CD14-positive monocyte (primary cell): Measurements from ENCODE around the gene ROBO2. TPM values are rescaled to one million over a fixed set of nuclear protein-coding genes. Genes with fewer than 3 reads are reported as not detected.

ENCODE experiments used
- DNase-seq, 3 donors: peaks; one replicate each; pipeline ENCODE4 v3.0.0-alpha.2; 2011 to 2022
- H2AFZ ChIP-seq: 2 replicates; pipeline ENCODE4 v1.6.0; 2012; ENCODE audit warnings: mild to moderate bottlenecking, low read depth, low read length, inconsistent platforms; ENCODE audit not compliant: insufficient read depth, poor library complexity, severe bottlenecking
- H3K27ac ChIP-seq, 2 donors: 1 replicate in 1 of 2; 2 replicates in 1 of 2; pipeline ENCODE4 v1.5.1; 2012 to 2013; ENCODE audit warnings: low read length in 2 of 2, control low read depth in 1 of 2, inconsistent platforms in 1 of 2, low read depth in 1 of 2, mild to moderate bottlenecking in 1 of 2
- H3K27me3 ChIP-seq, 2 donors: one replicate each; pipeline versions ENCODE4 v1.6.0 to v1.6.1; 2011 to 2013; ENCODE audit warnings: low read length in 2 of 2; ENCODE audit not compliant: control insufficient read depth in 2 of 2, insufficient read depth in 2 of 2
- H3K36me3 ChIP-seq, 2 donors: replicated peaks in 1 of 2; 1 replicate in 1 of 2; 2 replicates in 1 of 2; pipeline versions ENCODE4 v1.5.1 to v1.6.1; 2012 to 2013; ENCODE audit warnings: low read length in 2 of 2, control low read depth in 1 of 2, inconsistent platforms in 1 of 2, mild to moderate bottlenecking in 1 of 2; ENCODE audit not compliant: insufficient read depth in 2 of 2, control insufficient read depth in 1 of 2
- H3K4me1 ChIP-seq, 2 donors: 1 replicate in 1 of 2; 2 replicates in 1 of 2; pipeline versions ENCODE4 v1.5.1 to v1.6.1; 2012 to 2013; ENCODE audit warnings: low read length in 2 of 2, control low read depth in 1 of 2, inconsistent platforms in 1 of 2, mild to moderate bottlenecking in 1 of 2, moderate library complexity in 1 of 2; ENCODE audit not compliant: insufficient read depth in 2 of 2, control insufficient read depth in 1 of 2
- H3K4me2 ChIP-seq: replicated peaks from 2 replicates; pipeline ENCODE3; 2012; ENCODE audit warnings: low read length, moderate library complexity, mild to moderate bottlenecking; ENCODE audit not compliant: poor library complexity, severe bottlenecking; ENCODE audit errors: extremely low read depth
- H3K4me3 ChIP-seq, 3 experiments: fragments of 200-600 bp in 1 of 3; sonication (generic) in 1 of 3; replicated peaks in 1 of 3; 1 replicate in 2 of 3; 2 replicates in 1 of 3; pipeline ENCODE4 v1.5.1; 2011 to 2013; ENCODE audit warnings: low read length in 3 of 3, mild to moderate bottlenecking in 3 of 3, control low read depth in 2 of 3, low read depth in 2 of 3, inconsistent platforms in 1 of 3, moderate library complexity in 1 of 3
- H3K79me2 ChIP-seq: 2 replicates; pipeline ENCODE4 v1.6.0; 2012; ENCODE audit warnings: mild to moderate bottlenecking, control low read depth, inconsistent platforms, low read length, moderate library complexity; ENCODE audit not compliant: insufficient read depth
- H3K9ac ChIP-seq: 2 replicates; pipeline ENCODE4 v1.6.0; 2017; ENCODE audit warnings: low read length, mild to moderate bottlenecking; ENCODE audit not compliant: insufficient read depth, poor library complexity, severe bottlenecking
- H3K9me3 ChIP-seq, 2 donors: replicated peaks in 1 of 2; 1 replicate in 1 of 2; 2 replicates in 1 of 2; pipeline versions ENCODE4 v1.5.1 to v1.6.1; 2012 to 2013; ENCODE audit warnings: low read length in 2 of 2, control low read depth in 1 of 2; ENCODE audit not compliant: control insufficient read depth in 1 of 2, insufficient read depth in 1 of 2
- H4K20me1 ChIP-seq: 2 replicates; pipeline ENCODE4 v1.6.0; 2012; ENCODE audit warnings: mild to moderate bottlenecking, low read length, control low read depth, moderate library complexity; ENCODE audit not compliant: insufficient read depth
- H3K27ac Mint-ChIP-seq, 7 donors: one replicate each; pipeline ENCODE4 v1.8.0; 2020; ENCODE audit warnings: mild to moderate bottlenecking in 7 of 7, mixed read lengths in 7 of 7, moderate library complexity in 6 of 7, inconsistent platforms in 2 of 7
- H3K27me3 Mint-ChIP-seq, 3 donors: one replicate each; pipeline ENCODE4 v1.8.0; 2021 to 2022; ENCODE audit warnings: low read depth in 3 of 3, mild to moderate bottlenecking in 3 of 3, mixed read lengths in 3 of 3, moderate library complexity in 3 of 3, inconsistent platforms in 1 of 3
- H3K36me3 Mint-ChIP-seq, 2 donors: one replicate each; pipeline ENCODE4 v1.8.0; 2020; ENCODE audit warnings: mixed read lengths in 2 of 2, inconsistent platforms in 1 of 2, mild to moderate bottlenecking in 1 of 2
- H3K4me1 Mint-ChIP-seq: one replicate; pipeline ENCODE4 v1.8.0; 2020; ENCODE audit warnings: mild to moderate bottlenecking, mixed read lengths
- H3K4me3 Mint-ChIP-seq, 2 donors: one replicate each; pipeline ENCODE4 v1.8.0; 2020; ENCODE audit warnings: mild to moderate bottlenecking in 2 of 2, mixed read lengths in 2 of 2, moderate library complexity in 1 of 2
- H3K9me3 Mint-ChIP-seq, 7 donors: one replicate each; pipeline ENCODE4 v1.8.0; 2020 to 2022; ENCODE audit warnings: mixed read lengths in 7 of 7, mild to moderate bottlenecking in 6 of 7, moderate library complexity in 6 of 7, inconsistent platforms in 2 of 7
- WGBS: methylation state at CpG from one replicate; pipeline ENCODE4 v1.1.5; 2013; ENCODE audit warnings: missing lambda C conversion rate; ENCODE audit not compliant: insufficient coverage; 5-methylcytosine and 5-hydroxymethylcytosine counted together
- intact Hi-C, 2 donors: fragments of 100-400 bp; cut with micrococcal nuclease; formaldehyde crosslinking; loops; one replicate each; pipeline versions ENCODE4 v1.15.0 to v1.15.1; 2023
- polyA plus RNA-seq, 3 donors: library from polyadenylated mRNA; depleted of rRNA in 1 of 3; unstranded in 2 of 3; stranded (reverse) in 1 of 3; fragments of 300-500 nt in 2 of 3; fragments of >200 nt in 1 of 3; fragmentation: Illumina TruSeq in 2 of 3; gene quantifications; 1 replicate in 2 of 3; 2 replicates in 1 of 3; pipeline ENCODE4 v1.2.3, GENCODE V29; 2012 to 2021
- TF ChIP-seq, protein P1 (sequence below): fragments of 200-600 bp; IDR thresholded peaks from one replicate; pipeline ENCODE4 v1.8.0; 2022; ENCODE audit warnings: antibody characterized with exemption, mild to moderate bottlenecking

Gene ROBO2
- polyA plus RNA-seq, 3 donors = not detected

DNA sequence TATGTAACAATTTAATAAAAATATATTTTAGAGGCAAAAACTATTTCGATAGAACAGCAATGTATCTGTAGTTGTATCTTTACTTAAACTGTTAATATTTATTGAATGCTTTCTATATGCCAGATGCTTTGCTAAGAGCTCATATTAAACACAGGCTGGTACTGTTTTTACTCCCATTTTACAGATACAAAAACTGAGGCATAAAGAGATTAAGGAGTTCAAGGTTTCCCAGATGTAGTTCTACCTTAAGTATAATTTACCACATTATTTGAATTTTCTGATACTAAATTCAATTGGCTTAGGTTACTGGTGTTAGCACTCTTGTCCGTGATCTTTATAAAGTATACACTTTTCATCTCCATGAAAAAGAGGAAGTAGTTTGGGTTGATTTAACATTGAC is 149.8 kb downstream of the ROBO2 start:
- Mint-ChIP-seq H3K4me3 (no peak overlapping the region), H3K36me3 (no peaks in the 10 kb centered on the region), H3K27me3 (no peaks in the 10 kb centered on the region), H3K4me1 (peaks cover 5% of the 10 kb centered on the region), H3K27ac (no peak overlapping the region), H3K9me3 (peaks cover 0 to 2% (median 0%) of the 10 kb centered on the region in 7 donors)
- Histone ChIP-seq H2AFZ (no peak overlapping the region), H3K9ac (no peak overlapping the region), H3K4me2 (no peak overlapping the region), H3K27ac (no peak overlapping the region), H3K9me3 (no peaks in the 10 kb centered on the region), H3K79me2 (no peaks in the 10 kb centered on the region), H3K27me3 (no peaks in the 10 kb centered on the region), H4K20me1 (no peaks in the 10 kb centered on the region), H3K4me1 (no peaks in the 10 kb centered on the region), H3K4me3 (no peak overlapping the region), H3K36me3 (no peaks in the 10 kb centered on the region)
- intact Hi-C loops = no loop called here
- no CpG with 5 or more reads among the region's 2 CpGs for WGBS
- no peak for DNase-seq
- TF ChIP-seq, protein P1, sequence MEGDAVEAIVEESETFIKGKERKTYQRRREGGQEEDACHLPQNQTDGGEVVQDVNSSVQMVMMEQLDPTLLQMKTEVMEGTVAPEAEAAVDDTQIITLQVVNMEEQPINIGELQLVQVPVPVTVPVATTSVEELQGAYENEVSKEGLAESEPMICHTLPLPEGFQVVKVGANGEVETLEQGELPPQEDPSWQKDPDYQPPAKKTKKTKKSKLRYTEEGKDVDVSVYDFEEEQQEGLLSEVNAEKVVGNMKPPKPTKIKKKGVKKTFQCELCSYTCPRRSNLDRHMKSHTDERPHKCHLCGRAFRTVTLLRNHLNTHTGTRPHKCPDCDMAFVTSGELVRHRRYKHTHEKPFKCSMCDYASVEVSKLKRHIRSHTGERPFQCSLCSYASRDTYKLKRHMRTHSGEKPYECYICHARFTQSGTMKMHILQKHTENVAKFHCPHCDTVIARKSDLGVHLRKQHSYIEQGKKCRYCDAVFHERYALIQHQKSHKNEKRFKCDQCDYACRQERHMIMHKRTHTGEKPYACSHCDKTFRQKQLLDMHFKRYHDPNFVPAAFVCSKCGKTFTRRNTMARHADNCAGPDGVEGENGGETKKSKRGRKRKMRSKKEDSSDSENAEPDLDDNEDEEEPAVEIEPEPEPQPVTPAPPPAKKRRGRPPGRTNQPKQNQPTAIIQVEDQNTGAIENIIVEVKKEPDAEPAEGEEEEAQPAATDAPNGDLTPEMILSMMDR = no peak

DNA sequence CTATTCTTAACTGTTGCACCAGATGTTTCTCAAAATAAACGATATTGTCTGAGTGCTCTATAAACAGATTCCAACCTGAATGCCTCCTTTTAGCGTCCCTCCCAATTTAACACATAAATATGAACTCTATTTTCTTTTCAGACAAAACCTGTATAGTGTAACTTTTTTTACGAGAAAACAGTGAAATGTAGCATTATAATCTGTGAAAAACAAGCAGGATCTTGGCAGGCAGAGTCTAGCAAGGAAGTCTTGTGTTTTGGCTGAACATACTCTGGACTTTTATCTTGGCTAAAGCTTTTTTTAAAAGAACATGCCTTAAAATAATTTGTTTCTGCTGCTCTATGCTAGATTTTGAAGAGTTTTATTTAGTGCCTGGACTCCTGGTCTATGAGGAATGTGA is 150.5 kb downstream of the ROBO2 start:
- no peaks in the 10 kb centered on the region for H3K27me3 Mint-ChIP-seq
- WGBS = 67% methylated on average over 1 of the region's 3 CpGs
- Histone ChIP-seq H4K20me1 (no peaks in the 10 kb centered on the region), H3K4me1 (no peaks in the 10 kb centered on the region), H3K9ac (no peak overlapping the region), H3K79me2 (no peaks in the 10 kb centered on the region), H3K27ac (no peak overlapping the region), H3K9me3 (no peaks in the 10 kb centered on the region), H3K4me2 (no peak overlapping the region), H3K4me3 (no peak overlapping the region), H3K36me3 (no peaks in the 10 kb centered on the region), H3K27me3 (no peaks in the 10 kb centered on the region), H2AFZ (no peak overlapping the region)
- peaks cover 0 to 2% (median 0%) of the 10 kb centered on the region in 7 donors for H3K9me3 Mint-ChIP-seq
- H3K27ac Mint-ChIP-seq = no peak overlapping the region
- no peaks in the 10 kb centered on the region for H3K36me3 Mint-ChIP-seq
- H3K4me1 Mint-ChIP-seq = peaks cover 5% of the 10 kb centered on the region
- TF ChIP-seq, protein P1 = no peak
- no peak for DNase-seq
- intact Hi-C loops = no loop called here
- H3K4me3 Mint-ChIP-seq = no peak overlapping the region
